ENCODE data around the gene MAD1L1.
"Not testable (repeated sequence)": the region's sequence is repeated elsewhere in the genome, so short reads cannot be mapped to it uniquely, and the experiment has no call there.

MAD1L1 gene

DNA sequence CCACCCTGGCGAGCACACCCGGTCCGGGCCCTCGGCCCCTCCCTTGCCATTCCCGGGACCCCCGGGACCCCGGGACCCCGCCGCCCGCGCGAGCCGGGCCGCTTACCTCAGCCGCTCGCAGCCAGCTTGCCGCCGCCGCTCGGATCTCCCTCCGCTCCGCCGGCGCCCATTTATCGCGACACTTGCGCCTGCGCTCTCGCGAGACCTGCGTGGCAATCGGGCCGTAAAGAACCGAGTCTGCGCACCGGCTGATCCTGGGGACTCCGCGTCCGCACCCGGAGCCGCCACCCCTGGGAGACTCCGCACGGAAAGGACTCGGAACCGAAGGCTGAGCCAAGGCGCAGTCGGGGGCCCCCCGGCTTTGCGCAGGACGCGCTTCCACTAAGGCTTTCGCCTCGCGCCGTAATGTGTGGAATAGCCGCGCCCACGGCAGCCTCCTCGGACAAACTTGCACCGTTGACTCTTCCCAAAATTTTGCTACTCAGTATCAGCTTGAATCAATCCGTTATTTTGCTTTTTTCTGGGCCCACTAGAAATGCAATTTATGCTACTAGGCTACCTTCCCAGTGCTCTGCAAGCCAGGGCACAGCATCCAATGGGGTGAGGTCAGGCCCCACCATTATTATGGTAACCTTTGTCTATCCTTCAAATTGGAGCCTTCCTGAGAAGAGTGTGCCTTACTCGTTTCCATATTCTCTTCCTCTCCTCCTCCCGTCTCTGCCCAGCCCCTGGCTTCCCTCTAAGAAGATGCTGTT lies at the start of gene MAD1L1:
TSS of gene MAD1L1 (minus strand) at position 180 of the 755 bp plus-strand sequence. CDS start 2,812 bp downstream, outside the sequence.
- DNase-seq = peak; percentile 90

DNA sequence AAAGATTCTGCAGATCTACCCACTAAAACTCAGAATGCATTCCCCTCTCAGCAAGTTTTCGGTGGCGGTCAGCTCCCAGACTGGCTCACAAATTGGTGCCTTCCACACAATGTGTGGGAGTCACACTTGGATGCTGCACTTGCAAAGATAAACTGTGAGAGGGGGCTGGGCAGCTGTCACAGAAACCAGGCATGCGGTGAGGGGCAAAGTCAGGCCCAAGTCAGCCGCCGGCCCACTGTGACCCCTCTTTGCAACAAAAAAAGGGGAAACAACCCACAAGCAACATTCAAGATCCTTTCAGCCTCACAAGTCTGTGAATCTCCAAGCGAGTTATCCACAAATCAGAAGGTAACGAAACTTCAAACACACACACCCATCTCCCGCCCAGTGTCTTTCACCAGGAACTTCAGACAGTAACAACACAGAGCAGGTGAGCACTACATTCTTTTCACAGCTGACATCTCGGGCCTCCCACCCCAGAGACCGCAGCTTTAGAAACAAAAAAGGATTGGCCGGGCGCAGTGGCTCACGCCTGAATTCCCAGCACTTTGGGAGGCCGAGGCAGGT lies 49.5 kb upstream of the MAD1L1 start:
- no peak for DNase-seq

DNA sequence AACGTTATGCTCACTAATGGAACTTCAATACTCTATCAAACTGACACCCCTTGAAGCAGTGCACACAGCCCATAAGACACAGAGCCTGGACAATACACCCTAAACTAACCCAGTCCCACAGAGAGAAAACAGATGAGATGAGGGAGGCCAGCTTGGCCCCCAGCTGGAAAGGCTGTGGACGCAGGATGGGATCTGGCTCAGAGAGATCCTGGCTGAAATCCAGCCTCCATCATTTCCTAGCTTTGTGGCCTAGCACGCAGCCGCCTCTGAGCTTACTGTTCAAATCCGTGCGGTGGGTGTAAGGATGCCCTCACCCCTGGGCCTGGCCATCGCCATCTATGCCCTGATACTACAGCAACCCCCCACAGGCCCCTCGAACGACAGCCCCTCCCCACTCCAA lies 48.8 kb upstream of the MAD1L1 start:
- no peak for DNase-seq

DNA sequence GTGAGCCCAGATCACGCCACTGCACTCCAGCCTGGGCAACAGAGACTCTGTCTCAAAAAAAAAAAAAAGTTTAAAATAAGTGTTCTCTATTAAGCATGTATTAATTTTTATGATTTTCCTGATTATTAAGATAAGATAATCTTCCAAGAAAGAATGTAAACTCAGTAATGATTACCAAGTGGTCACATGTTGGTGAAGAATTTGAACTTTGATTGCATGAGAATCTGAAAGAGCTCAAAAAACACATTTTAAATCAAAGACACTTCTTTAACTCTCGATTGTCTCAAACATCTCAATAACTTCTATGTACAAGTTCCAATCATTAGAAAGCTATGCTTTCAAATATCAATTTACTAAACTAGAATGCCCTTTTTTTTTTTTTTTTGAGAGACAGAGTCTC lies 47.7 kb upstream of the MAD1L1 start:
- no peak for DNase-seq

DNA sequence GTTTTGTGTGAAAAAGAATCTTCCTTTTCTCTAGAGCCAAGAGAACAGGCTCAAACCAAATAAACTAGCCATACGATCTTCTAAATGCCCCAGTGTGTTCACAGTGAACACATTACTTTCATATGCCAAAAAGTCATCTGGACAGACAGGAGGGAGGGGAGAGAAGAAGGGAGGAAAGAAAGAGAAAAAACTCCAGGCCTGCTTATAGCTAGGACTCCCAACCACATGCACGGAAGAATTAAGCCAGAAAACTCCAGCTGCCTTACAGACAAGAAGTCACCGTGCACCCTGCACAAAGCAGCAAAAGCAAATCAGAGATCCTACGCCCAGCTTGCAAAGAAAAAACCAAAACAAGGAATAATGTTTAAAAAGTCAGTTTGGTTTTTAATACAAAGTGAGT lies 47.2 kb upstream of the MAD1L1 start:
- DNase-seq = no peak

DNA sequence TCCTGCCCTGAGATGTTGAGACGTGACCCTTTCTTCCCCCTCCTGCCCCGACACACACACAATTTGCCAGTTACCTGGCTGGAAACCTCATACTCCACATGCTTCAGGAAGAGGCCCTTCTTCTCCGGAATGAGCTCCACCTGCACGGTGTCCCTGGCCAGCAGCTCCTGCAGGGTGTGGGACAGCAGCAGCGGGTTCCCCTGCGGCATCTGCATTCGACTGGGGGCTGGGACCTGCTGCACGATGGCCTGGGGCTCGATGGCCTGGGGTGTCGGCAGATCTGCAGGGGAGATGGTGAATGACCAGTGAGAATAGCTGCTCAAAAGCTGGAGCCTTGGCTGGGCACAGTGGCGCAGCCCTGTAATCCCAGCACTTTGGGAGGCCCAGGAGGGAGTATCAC lies 45.3 kb upstream of the MAD1L1 start:
- DNase-seq = no peak

DNA sequence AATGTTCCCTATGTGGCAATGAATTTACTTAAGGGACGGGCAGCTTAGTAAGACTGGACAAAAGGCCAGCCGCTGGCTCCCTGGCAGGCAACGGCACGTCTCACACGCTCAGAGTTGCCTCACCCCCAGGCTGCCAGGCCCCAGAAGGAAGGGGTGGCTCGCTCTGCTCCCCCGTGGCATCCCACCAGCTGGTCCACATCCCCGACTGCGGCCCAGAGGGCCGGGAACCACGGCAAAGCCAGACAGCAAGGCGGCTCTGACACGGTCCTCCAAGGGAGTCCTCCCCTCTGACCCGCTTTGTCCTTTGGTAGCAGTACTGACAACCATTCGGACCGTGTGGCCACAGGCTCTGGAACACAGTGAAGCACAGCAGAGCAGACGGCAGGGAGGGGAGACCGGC lies 43.4 kb upstream of the MAD1L1 start:
- DNase-seq = no peak

DNA sequence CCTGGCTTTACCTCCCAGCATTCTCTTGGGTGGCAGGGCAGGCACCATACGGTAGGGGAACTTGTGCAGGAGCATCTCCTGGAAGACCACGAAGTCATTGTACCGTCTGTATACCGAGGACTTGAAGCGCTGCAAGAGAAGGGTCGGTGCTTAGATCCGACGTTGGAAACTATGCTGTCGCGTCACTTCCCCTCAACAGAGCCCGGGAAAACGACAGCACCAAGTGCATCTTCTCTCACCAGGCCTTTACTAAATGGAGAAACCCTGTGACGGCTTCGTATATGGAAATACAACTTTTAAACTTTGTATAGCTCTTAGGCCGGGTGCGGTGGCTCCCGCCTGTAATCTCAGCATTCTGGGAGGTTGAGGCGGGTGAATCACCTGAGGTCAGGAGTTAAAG lies 42.4 kb upstream of the MAD1L1 start:
- no peak for DNase-seq

DNA sequence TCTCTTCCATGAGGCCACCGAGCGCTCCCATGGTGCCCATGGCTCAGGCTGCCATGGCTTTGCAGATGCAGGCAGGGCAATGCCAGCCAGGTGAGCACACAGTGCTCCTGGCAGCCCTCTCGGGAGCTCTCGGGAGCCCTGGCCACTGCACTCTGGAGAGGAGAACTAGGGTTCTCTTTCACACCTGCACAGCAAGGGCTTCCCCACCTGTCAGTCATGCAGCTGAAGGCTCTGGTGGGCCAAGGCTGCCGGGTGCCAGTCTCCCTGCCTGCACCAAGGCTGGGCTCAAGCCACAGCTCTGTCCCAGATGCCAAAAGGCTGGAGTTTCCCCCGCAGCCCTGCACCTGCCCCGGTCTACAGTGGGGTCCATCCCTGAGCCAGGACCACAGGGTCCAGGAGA lies 41.9 kb upstream of the MAD1L1 start:
- no peak for DNase-seq

DNA sequence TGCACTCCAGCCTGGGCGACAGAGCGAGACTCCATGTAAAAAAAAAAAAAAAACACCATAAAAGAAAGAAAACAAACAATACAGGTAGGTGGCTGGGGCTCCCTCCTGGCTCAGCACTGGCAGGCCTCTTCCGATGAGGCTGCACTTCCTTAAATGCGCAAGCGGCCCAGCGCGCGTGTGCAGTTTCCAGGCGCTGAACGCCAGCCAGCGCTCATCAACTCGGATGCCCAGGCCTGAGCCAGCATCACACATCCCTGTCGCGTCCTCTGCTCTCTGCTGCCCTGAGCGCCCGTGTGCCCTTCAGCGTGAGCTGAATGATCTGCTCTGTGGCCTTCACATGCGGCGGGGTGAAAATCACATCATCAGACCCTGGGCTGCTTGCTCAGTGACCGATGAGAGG lies 41.1 kb upstream of the MAD1L1 start:
- DNase-seq = no peak

DNA sequence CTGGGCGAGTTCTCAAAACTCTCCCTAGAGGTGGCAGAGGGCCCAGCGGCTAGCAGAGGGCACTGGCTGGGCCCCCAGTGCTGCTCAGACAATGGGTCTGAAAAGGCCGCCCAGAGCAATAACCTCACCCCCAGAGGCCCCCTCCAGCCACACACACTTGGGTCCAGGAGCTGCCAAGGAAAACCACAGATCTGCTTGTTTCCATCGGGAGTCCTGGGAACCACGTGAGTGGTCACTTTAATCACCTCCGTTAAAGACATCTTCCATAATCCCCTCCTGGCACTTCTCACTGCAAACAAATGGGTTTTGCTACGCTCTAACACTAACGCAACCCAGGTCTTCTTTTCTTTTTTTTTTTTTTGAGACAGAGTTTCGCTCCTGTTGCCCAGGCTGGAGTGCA lies 39.3 kb upstream of the MAD1L1 start:
- DNase-seq = no peak

DNA sequence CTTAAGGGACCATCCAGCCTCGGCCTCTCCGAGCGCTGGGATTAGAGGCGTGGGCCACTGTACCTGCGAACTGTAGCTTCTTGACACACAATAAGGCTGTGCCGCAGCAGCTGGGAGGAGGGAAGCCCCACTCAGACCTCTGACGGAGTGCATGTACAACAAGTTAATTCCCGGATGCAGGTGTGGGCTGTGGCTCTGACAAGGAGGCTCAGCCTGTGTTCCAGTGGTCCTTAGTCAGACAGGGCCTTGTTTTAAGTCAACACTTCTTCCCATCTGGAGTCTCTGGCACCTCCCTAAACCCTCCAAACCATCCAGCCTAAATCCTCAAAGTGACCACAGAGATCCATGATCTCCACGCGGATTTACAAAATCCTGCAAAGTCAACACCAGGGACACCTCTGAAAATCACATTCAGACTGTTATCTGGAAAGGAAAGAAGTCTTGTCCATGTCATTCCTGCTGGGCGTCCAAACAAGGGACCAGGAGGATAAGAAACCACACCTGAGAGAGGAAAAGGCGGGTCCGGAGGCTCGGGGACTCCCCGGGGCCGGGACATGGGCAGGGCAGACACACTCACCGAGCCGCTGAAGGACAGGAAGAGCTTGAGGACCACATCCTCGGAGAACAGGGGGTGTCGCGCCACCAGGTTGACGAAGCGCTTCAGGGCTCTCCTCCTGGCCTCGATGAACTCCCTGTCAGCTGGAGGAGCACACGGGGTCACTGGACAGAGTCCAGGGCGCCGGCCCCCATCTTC lies 38.7 kb upstream of the MAD1L1 start:
- no peak for DNase-seq

DNA sequence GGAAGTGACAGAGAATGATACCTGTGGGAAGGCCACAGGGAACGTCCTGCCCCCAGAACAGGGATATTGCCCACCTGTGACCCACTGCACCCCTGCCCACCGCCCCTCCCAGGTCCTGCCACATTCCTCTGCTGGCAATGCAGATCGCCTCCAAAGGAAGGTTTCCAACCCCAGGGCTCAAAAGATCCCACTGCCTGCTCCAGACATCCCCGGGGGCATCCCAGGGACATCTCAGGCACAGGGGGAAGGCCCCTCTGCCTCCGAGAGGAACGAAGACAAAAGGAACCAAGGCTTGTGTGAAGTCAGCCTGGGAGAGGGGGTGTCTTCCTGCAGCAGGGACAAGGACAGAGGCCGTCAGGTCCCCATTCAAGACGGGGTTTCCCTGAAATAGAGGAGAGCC lies 37.8 kb upstream of the MAD1L1 start:
- no peak for DNase-seq

DNA sequence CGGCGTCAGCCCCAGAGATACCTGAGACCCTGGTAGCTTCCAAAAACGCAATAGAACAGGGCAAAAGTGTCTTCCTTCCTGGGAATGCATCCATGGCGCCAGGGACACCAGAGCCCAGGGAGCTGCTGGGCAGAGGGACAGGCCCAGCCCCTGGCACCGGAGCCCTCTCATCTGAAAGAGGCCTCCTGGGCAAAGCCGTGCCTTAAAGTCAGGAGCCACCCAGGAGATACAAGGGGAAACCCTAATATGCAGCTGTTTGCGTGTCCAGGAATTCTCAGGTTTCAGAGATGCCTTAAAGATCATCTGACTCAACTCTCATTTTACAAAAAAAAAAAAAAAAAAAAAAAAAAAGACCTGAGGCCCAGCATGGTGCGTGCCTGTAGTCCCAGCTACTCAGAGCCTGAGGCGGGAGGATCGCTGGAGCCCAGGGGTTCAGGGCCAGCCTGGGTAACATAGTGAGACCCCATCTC lies 37.3 kb upstream of the MAD1L1 start:
- DNase-seq = no peak

DNA sequence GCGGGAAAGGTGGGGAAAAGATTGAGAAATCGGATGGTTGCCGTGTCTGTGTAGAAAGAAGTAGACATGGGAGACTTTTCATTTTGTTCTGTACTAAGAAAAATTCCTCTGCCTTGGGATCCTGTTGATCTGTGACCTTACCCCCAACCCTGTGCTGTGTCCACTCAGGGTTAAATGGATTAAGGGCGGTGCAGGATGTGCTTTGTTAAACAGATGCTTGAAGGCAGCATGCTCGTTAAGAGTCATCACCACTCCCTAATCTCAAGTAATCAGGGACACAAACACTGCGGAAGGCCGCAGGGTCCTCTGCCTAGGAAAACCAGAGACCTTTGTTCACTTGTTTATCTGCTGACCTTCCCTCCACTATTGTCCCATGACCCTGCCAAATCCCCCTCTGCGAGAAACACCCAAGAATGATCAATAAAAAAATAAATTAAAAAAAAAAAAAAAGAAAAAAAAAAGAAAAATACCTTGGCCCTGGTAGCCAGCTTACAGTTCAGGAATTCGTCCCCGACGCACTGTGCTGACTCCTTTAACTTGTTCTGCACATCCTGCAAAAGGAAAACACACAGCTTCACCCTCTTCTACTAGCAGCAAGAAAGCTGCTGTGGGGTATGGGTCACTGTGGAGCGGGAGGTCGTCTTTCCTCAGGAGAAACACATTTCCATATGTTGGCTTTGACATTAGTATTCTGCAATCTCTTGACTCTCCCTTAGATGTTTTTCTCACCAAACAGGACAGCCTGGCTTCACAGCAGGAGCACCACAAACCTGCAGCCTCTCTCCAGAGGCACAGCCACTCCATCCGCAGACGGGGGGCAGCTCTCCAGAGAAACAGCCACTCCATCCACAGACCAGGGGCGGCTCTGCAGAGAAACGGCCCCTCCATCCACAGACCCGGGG lies 36.6 kb upstream of the MAD1L1 start:
- not testable (repeated sequence) for DNase-seq

DNA sequence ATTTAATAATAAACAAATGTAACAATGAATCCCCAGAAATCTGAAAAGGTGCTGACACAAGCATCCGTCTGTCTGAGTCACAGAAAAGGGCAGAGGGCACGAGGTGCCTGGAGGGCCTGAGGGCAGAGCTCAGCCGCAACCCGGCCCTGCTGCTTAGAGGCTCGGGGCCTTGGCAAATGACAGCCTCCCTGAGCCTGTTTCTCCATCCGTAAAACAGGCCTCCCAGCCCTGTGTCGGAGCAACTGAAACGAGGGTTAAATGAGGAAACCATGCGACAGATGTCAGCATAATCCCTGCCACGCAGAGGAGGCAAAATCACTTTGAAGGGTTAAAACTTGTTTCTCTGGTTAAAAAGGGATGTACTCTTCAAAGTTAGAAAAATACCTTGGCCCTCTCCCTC lies 34.2 kb upstream of the MAD1L1 start:
- no peak for DNase-seq

DNA sequence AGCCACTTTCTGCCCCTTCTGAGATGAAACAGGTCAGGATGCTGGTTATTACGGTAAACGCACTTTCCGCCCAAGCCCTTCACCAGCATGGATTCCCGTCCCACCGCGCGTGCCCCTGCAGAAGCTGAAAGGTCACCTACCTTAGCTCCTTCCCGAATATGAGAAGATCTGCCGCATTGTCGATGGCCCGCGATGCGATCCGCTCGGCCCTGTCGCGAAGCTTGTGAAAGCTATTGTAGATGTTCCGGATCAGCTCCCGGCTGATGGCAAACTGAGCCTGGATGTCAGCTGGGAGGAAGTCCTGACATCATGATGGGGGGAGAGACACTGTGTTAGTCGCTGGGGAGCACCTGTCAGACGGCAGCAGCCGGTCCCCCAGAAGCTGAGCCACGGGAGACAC lies 31.4 kb upstream of the MAD1L1 start:
- no peak for DNase-seq

DNA sequence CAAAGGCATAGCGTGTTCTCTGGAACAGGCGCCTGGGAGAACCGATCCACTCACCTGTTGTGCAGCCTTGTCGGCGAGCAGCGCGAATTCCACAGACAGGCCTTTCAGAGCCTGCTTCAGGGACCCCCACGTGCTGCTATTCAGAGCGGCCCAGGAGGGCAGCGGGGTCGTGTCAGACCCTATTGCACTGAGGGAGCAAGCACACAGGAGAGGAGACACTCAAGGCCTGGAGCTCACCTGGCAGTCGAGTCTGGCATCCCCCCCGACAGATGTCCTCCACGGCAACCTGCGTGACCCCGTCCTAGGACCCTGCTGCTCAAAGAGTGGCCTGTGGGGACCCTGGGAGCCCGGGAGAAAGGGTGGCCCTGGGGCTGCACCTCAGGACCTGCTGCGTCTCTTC lies 30.4 kb upstream of the MAD1L1 start:
- no peak for DNase-seq

DNA sequence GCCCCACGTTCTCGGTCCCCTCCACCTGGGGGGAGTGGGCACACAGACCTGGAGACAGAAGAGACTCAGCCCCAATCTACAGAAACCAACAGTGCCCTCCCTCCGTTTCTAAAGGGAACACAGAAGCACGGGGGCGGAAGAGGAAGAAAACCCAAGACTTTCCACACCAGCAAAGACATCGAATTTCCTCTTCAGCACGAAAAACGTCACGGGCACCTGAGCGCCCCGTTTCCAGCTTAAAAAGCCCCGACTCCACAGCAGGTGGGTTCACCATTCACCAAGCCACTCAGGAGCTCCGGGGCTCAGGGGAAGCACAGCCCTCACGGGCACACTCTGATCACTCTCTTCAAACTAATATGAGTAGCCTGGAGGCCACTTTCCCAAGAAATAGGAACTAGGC lies 28.9 kb upstream of the MAD1L1 start:
- DNase-seq = no peak

DNA sequence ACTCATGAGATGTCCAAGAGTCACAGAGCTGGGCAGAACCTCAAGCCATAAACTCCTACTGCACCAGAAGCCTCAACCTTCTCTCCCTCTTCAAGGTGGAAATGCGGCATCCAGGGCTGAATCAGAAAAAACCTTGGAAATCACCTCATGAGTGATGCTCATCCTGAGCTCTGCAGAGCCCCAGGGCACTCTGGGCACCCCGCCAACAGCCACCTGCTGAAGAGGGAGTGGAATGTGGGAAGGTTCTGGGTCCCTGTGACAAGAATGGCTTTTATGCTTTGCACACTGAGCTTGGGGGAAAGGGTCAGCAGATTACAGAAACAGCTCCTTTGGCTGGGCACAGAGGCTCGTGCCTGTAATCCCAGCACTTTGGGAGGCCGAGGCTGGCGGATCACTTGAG lies 28.1 kb upstream of the MAD1L1 start:
- no peak for DNase-seq

DNA sequence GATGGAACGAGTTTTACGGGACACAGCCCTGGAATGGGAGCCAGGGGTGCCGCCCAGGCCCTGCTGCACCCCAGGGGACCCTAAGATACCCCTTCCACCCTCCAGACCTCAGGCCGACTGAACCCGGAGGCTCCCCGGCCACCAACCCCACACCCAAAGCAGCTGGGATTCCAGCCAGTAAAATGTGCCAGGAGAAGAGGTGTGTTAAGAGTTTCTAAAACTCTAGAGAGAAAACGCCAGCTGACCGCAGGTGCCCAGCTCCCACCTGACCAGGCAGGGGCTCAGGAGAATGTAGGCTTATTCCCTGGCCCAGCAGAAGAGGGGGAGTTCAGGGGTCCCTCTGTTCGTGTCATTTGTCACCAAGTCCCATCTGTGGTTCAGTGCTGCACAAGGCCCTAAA lies 26.7 kb upstream of the MAD1L1 start:
- DNase-seq = no peak

DNA sequence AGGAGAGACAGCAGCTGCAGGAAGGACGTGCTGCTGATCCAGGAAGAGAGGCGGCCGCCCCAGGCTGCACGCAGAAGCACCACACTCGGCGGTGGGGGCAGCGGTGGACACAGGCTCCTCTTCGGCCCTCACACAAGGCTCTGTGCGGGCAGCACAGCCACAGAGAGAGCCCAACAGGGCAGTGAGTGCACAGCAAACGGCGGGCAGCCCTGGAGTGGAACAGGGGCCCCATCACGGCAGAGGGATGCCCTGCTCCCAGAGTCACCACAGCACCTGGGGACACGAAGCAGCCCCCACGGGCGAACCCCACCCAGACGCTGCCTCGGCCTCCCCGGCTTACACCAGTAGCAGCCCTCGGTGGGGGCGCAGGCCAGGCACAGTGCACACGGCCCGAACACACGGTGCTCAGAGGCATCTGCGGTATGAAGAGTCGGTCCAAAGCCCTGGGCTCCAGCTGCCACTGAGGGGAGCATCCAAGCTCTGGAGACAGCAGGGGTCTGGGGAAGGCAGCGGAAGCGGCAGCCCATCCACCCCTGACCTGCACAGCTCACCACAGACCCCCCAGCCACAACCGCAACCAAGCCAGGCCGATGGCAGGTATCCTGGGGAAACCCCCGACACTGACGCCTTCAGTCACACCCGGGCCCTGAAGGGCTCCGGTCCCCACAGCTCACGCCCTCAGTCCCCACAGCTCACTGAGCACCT lies 26.1 kb upstream of the MAD1L1 start:
- DNase-seq = peak; percentile 18

Measured in CD4-positive, alpha-beta T cell treated with Interleukin-21 for 1 hour (primary cell).